AG10803 (cell line): ENCODE data around the gene SPTAN1.
"Not testable (repeated sequence)": the region's sequence is repeated elsewhere in the genome, so short reads cannot be mapped to it uniquely, and the experiment has no call there.

ENCODE experiments used
- DNase-seq: peaks from one replicate; pipeline ENCODE4 v3.0.0; 2010; ENCODE audit warnings: low read depth
- H3K4me3 ChIP-seq: 2 replicates; pipeline ENCODE4 v1.5.1; 2011; ENCODE audit warnings: mild to moderate bottlenecking, low read length, control low read depth
- CTCF ChIP-seq: conservative IDR thresholded peaks from 2 replicates; pipeline ENCODE4 v1.5.1; 2011; ENCODE audit warnings: mild to moderate bottlenecking, low read length, control low read depth, inconsistent platforms

Gene SPTAN1

GRCh38 chr9:128552153-128552743 is at the start of gene SPTAN1:
Gene SPTAN1 (plus strand): TSS chr9:128552587. CDS start chr9:128566741, 14,154 bp downstream.
- peak within 1 kb of the TSS; percentile 89 for H3K4me3 ChIP-seq
- no peak; the same call in 1 of the 2 replicates for TF ChIP-seq CTCF
- peak; percentile 91 for DNase-seq

GRCh38 chr9:128503415-128503825 is 49.0 kb upstream of the SPTAN1 start:
- H3K4me3 ChIP-seq: not testable (repeated sequence)
- DNase-seq: peak; percentile 76

GRCh38 chr9:128503870-128504269 is 48.5 kb upstream of the SPTAN1 start:
- peak overlapping the region; percentile 99 for H3K4me3 ChIP-seq
- no peak for TF ChIP-seq CTCF
- DNase-seq: peak; percentile 15

GRCh38 chr9:128504485-128505413 is 47.6 kb upstream of the SPTAN1 start, which contains the start of gene GLE1:
Gene GLE1 (plus strand): TSS chr9:128504719. CDS start chr9:128504806, 87 bp downstream.
- no peak for TF ChIP-seq CTCF
- peak within 1 kb of the TSS; percentile 99 for H3K4me3 ChIP-seq
- peak; percentile 88 for DNase-seq

GRCh38 chr9:128505414-128505765 is 47.0 kb upstream of the SPTAN1 start:
- DNase-seq: peak; percentile 79
- peak overlapping the region; percentile 99 for H3K4me3 ChIP-seq
- TF ChIP-seq CTCF: no peak

GRCh38 chr9:128505906-128506305 is 46.5 kb upstream of the SPTAN1 start:
- not testable (repeated sequence) for DNase-seq
- peak overlapping the region; percentile 99; the same call in 1 of the 2 replicates for H3K4me3 ChIP-seq

- TF ChIP-seq CTCF: no peak
- no peak overlapping the region for H3K4me3 ChIP-seq
- DNase-seq: no peak
Observed at GRCh38 chr9:128512820-128513219, 39.6 kb upstream of the SPTAN1 start.

GRCh38 chr9:128521956-128522355 is 30.4 kb upstream of the SPTAN1 start:
- no peak for DNase-seq
- no peak for TF ChIP-seq CTCF
- no peak overlapping the region for H3K4me3 ChIP-seq
